ENCODE results near the gene SIX2. TPM values are rescaled to one million over a fixed set of nuclear protein-coding genes. Genes with fewer than 3 reads are reported as not detected.
A peak's percentile ranks its signal among the peaks of the same experiment; 100 is the strongest.

Gene SIX2
- total and polyA plus RNA-seq, 7 experiments from 2014 or later = not detected

DNA sequence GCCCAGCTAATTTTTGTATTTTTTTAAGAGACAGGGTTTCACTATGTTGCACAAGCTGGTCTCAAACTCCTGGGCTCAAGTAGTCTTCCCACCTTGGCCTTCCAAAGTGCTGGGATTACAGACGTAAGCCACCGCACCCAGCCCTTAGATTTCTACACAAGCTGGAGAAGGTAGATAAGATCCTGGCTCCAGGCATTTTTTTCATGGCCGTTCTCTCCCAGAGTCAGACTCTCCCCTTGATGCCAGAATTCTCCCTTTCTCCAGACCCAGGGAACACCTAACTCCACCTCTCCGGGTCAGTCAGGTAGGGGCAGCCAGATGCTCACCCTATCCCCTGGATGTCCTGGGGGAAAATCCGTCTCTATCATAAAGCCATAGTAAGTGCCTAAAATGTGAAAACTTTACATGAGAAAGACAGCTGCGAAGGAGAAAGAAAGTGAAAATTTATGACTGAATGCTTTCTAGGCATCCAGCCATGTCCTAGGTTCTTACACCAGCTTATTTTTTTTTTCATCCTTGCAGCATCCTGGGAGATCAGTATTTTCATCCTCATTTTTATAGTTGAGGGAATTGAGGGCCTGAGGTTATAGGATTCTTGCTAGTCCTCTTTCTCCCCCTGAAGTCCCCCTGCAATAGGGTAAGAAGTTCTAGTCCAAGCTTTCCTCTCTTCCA, 51.5 kb downstream of the SIX2 start:
- Mint-ChIP-seq H3K9me3 (no peaks in the 10 kb centered on the region), H3K36me3 (no peaks in the 10 kb centered on the region), H3K4me3 (no peak overlapping the region), H3K4me1 (peaks cover 9 to 25% (median 16%) of the 10 kb centered on the region in 7 donors), H3K27ac (no peak overlapping the region), H3K27me3 (peaks cover 39 to 68% (median 52%) of the 10 kb centered on the region in 5 donors)
- H3K27ac ChIP-seq (ENCODE audit: low read depth, low read length) = no peak overlapping the region
- H3K4me1 ChIP-seq (ENCODE audit: control insufficient read depth in 2 of 2, insufficient read depth in 2 of 2, low read length in 2 of 2) = peaks cover 0 to 10% of the 10 kb centered on the region in 2 donors
- POLR2A ChIA-PET = no interaction called here
- no peaks in the 10 kb centered on the region for H3K27me3 ChIP-seq (ENCODE audit: control insufficient read depth in 2 of 2, insufficient read depth in 2 of 2, low read length in 2 of 2)
- CTCF ChIA-PET = interaction anchor here (1.1 to 1.2 kb wide), 2 partner anchors 24 to 480 kb away, joined by 3 to 4 read pairs; no protein-coding TSS in a partner anchor
- intact Hi-C loops (cut with micrococcal nuclease) = no loop called here
- ATAC-seq = no peak
- no peak overlapping the region for H3K4me3 ChIP-seq (ENCODE audit: low read length)
- H3K36me3 ChIP-seq (ENCODE audit: control insufficient read depth in 2 of 3, insufficient read depth in 3 of 3, low read length in 3 of 3) = no peaks in the 10 kb centered on the region
- no peak for DNase-seq
- H3K9me3 ChIP-seq (ENCODE audit: control insufficient read depth in 2 of 3, low read length in 3 of 3) = no peaks in the 10 kb centered on the region

DNA sequence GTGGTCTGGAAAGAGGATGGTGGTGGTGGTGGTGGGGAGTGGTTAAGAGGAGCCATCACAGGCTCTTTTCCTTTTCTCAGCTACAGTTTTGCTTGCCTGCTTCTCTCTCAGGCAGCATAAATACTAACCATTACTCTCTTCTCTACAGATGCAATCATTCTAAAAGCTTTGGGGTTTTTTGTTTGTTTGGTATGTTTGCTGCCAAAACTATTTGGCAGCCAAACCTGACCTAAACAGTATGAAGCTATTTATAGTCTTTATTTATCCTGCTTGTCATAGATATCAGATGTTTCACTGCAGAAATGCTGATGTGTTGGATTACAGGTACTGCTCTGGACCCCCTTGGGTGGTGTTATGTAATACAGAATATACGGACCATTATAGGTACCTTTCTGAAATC, 52.4 kb downstream of the SIX2 start:
- H3K36me3 Mint-ChIP-seq = no peaks in the 10 kb centered on the region

DNA sequence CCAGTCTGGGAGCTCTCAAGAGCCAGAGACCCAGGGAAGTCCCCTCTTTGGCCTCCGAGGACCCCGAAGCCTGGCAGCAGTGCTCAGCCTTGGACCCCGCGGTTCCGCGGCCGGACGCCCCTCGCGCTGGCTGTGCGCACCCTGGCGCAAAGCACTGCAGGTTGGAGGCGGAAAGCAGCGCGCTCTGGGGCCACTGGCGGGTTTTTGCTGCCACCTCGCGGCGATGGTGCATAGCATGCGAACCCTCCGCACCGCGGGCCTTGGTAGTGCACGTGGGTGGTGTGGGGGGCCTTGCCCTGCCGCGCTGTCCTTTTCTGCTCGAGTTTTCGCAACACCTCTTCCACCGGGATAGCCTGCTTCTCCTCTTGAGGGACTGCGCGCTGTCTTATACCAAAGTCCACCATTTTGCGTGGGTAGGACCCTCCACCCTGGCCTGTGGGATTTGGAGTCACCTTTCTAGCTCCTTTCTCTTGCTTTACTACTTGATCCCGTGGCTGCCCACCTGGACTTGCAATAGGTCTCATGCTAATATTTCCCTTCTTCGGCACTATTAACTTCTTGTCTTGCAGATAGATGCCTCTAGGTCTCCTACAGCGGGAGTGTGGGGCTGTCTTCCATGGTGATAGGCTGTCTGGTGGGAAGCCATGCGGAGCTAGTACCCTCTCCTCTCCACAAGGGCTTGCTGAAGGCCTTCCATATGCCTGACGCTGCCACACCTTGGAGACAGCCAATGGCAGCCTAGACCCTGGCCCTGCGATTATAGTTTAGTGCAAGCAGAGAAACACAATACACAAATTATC, 53.5 kb downstream of the SIX2 start:
- Mint-ChIP-seq H3K27me3 (peaks cover 50 to 77% (median 65%) of the 10 kb centered on the region in 5 donors), H3K4me1 (peaks cover 13 to 32% (median 20%) of the 10 kb centered on the region in 7 donors), H3K4me3 (peak overlapping the region in 7 of 10 donors; percentile 5 to 72 (median 35)), H3K9me3 (no peaks in the 10 kb centered on the region), H3K27ac (peak overlapping the region in 1 of 9 donors; percentile 62), H3K36me3 (no peaks in the 10 kb centered on the region)
- intact Hi-C loops (cut with micrococcal nuclease) = loop anchor here (1.0 to 2.0 kb wide), 7 partner anchors 15 to 911 kb away; partner anchors contain the start of gene SIX3 (in 1 of the 2)
- Histone ChIP-seq H3K27ac (ENCODE audit: low read depth, low read length) (no peak overlapping the region), H3K4me3 (ENCODE audit: low read length) (no peak overlapping the region), H3K27me3 (ENCODE audit: control insufficient read depth in 2 of 2, insufficient read depth in 2 of 2, low read length in 2 of 2) (no peaks in the 10 kb centered on the region), H3K36me3 (ENCODE audit: control insufficient read depth in 2 of 3, insufficient read depth in 3 of 3, low read length in 3 of 3) (no peaks in the 10 kb centered on the region), H3K4me1 (ENCODE audit: control insufficient read depth in 2 of 2, insufficient read depth in 2 of 2, low read length in 2 of 2) (peaks cover 0 to 10% of the 10 kb centered on the region in 2 donors), H3K9me3 (ENCODE audit: control insufficient read depth in 2 of 3, low read length in 3 of 3) (no peaks in the 10 kb centered on the region)
- peak; percentile 25 to 80 (median 64) for DNase-seq
- ChIA-PET POLR2A (no interaction called here), CTCF (interaction anchor here (0.6 to 3.2 kb wide), 14 partner anchors 8 to 1078 kb away, joined by 3 to 16 read pairs (median 4); no protein-coding TSS in a partner anchor)
- peak; percentile 79 for ATAC-seq

More for the DNA sequence above, 52.4 kb downstream of the SIX2 start:
- ChIA-PET CTCF (interaction anchor here (1.0 to 3.2 kb wide), 8 partner anchors 17 to 1079 kb away, joined by 3 to 16 read pairs (median 4); no protein-coding TSS in a partner anchor), POLR2A (no interaction called here)
- intact Hi-C loops (cut with micrococcal nuclease) = no loop called here
- Mint-ChIP-seq H3K4me3 (no peak overlapping the region), H3K4me1 (peaks cover 13 to 28% (median 16%) of the 10 kb centered on the region in 7 donors), H3K27ac (no peak overlapping the region), H3K9me3 (no peaks in the 10 kb centered on the region), H3K27me3 (peaks cover 40 to 71% (median 56%) of the 10 kb centered on the region in 5 donors)
- H3K36me3 ChIP-seq (ENCODE audit: control insufficient read depth in 2 of 3, insufficient read depth in 3 of 3, low read length in 3 of 3) = no peaks in the 10 kb centered on the region
- H3K27ac ChIP-seq (ENCODE audit: low read depth, low read length) = no peak overlapping the region
- no peak overlapping the region for H3K4me3 ChIP-seq (ENCODE audit: low read length)
- H3K9me3 ChIP-seq (ENCODE audit: control insufficient read depth in 2 of 3, low read length in 3 of 3) = no peaks in the 10 kb centered on the region
- DNase-seq = no peak
- no peak for ATAC-seq
- H3K27me3 ChIP-seq (ENCODE audit: control insufficient read depth in 2 of 2, insufficient read depth in 2 of 2, low read length in 2 of 2) = no peaks in the 10 kb centered on the region
- H3K4me1 ChIP-seq (ENCODE audit: control insufficient read depth in 2 of 2, insufficient read depth in 2 of 2, low read length in 2 of 2) = peaks cover 0 to 10% of the 10 kb centered on the region in 2 donors

Other genes with a start within 250 kb of the SIX2 start
- not detected for gene SIX3, start 67.8 kb downstream of the SIX2 start, total RNA-seq
- gene SIX3, start 67.8 kb downstream of the SIX2 start, polyA plus RNA-seq = not detected

Measured in naive thymus-derived CD4-positive, alpha-beta T cell (primary cell).